ENCODE data around the gene ADSS2. TPM values are rescaled to one million over a fixed set of nuclear protein-coding genes. Genes with fewer than 3 reads are reported as not detected.
"Not testable (repeated sequence)": the region's sequence is repeated elsewhere in the genome, so short reads cannot be mapped to it uniquely, and the experiment has no call there.

The ADSS2 gene
- total and polyA plus RNA-seq, 3 experiments from 2014 or later: 34.3 to 67.9 (median 64.6) TPM

DNA sequence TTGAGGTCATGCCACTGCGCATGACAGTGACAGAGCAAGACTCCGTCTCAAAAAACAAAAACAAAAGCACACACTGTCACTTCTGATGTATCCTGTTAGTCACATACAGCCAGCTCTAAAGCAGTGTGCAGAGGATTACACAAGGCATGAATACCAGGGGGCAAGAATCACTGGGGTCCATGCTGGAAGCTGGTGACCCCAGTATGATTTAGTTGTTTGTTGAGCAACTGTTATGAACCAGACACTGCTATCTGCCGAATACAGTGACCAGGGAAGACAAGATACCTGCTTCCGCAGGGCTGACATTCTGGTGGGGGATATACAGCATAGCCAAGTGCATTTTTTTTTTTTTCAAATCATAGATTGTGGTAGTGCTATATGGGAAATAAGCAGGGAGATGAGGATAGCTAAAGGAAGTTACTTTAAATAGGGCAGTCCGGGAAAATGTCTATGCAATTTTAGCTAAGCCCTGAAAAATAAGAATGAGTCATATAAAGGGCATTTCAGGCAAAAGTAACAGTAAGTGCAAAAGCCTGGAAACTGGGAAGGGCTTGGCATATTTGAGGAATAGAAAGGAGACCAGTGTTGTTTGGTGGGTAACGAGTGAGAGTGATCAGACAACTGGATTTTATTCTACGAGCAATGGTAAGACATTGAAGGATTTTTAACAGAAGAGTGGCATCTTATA lies 69.7 kb downstream of the ADSS2 start:
- Histone ChIP-seq H3K4me3 (ENCODE audit: low read length) (no peak overlapping the region), H3K27ac (ENCODE audit: low read depth, low read length) (no peak overlapping the region), H3K36me3 (ENCODE audit: insufficient read depth, low read length) (no peaks in the 10 kb centered on the region), H3K4me1 (ENCODE audit: insufficient read depth, low read length) (no peaks in the 10 kb centered on the region), H3K27me3 (ENCODE audit: insufficient read depth, low read length, poor library complexity, severe bottlenecking) (no peaks in the 10 kb centered on the region), H3K9me3 (ENCODE audit: low read length) (no peaks in the 10 kb centered on the region)
- Mint-ChIP-seq H3K27ac (peak overlapping the region in 2 of 8 donors; percentile 7 to 43), H3K36me3 (peaks cover 0 to 8% (median 4%) of the 10 kb centered on the region in 3 donors), H3K9me3 (no peaks in the 10 kb centered on the region), H3K4me1 (no peaks in the 10 kb centered on the region), H3K4me3 (no peak overlapping the region), H3K27me3 (peaks cover 0 to 4% of the 10 kb centered on the region in 2 donors)
- no peak for DNase-seq
- CTCF ChIA-PET: no interaction called here
- POLR2A ChIA-PET: no interaction called here

DNA sequence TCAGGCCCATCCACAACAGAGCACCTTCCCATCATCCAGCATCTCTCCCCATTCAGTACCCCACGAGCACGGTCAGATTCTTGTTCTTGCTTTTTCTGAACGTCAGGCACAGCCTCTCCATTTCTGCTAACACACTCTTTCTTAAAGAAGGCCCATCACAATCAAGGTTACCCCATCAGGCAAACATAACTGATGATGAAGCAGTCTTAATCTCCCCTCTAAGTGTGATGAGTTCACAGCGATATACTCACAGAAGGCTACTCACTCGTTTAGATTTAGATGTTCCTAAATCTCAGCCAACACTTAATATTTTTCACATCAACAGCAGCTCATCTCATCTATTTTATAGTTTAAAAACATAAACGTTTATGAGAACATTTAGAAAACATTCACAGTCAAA lies 75.6 kb downstream of the ADSS2 start:
- ChIA-PET CTCF (no interaction called here), POLR2A (no interaction called here)
- Histone ChIP-seq H3K27me3 (ENCODE audit: insufficient read depth, low read length, poor library complexity, severe bottlenecking) (no peaks in the 10 kb centered on the region), H3K9me3 (ENCODE audit: low read length) (no peaks in the 10 kb centered on the region), H3K36me3 (ENCODE audit: insufficient read depth, low read length) (no peaks in the 10 kb centered on the region), H3K4me3 (ENCODE audit: low read length) (no peak overlapping the region), H3K27ac (ENCODE audit: low read depth, low read length) (no peak overlapping the region), H3K4me1 (ENCODE audit: insufficient read depth, low read length) (no peaks in the 10 kb centered on the region)
- DNase-seq: no peak
- H3K4me1 Mint-ChIP-seq: peaks cover 0 to 5% (median 0%) of the 10 kb centered on the region in 3 donors
- no peaks in the 10 kb centered on the region for H3K36me3 Mint-ChIP-seq
- H3K27ac Mint-ChIP-seq: peak overlapping the region in 1 of 8 donors; percentile 25
- H3K4me3 Mint-ChIP-seq: no peak overlapping the region
- peaks cover 0 to 4% of the 10 kb centered on the region in 2 donors for H3K27me3 Mint-ChIP-seq
- H3K9me3 Mint-ChIP-seq: no peaks in the 10 kb centered on the region

DNA sequence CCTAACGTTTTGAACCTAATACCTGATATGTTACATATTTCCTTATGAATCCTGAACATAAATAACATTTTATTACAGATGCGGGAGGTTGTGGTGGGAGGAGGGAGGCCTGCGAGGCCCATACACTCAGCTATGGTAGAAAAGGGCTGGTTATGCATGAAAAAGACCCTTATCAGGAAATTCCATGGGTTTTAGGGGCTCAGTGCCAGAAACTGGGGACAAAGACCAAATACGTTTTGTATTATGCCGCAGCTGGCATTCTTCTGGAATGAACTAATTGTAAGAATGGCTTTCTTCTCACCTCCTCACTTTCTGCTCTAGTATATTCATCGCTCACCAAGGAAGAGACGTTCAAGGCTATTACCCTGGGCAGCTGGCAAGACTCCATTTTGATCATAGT lies 76.7 kb downstream of the ADSS2 start:
- DNase-seq: no peak

DNA sequence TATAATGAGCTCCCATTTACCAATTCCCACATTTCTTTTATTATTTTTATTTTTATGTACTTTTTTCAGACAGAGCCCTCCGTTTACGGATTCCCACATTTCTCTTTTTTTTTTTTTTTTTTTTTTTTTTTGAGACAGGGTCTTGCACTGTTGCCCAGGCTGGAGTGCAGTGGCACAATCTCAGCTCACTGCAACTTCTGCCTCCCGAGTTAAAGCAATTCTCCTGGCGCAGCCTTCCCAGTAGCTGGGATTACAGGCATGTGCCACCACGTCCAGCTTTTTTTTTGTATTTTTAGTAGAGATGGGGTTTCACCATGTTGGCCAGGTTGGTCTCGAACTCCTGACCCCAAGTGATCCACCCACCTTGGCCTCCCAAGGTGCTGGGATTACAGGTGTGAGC lies 77.2 kb downstream of the ADSS2 start:
- CTCF ChIA-PET: interaction anchor here (1.3 kb wide), 1 partner anchor 29 kb away, joined by 3 read pairs; no protein-coding TSS in a partner anchor
- H3K4me3 ChIP-seq (ENCODE audit: low read length); H3K36me3 ChIP-seq (ENCODE audit: insufficient read depth, low read length); H3K4me1 Mint-ChIP-seq; H3K27ac ChIP-seq (ENCODE audit: low read depth, low read length); H3K4me1 ChIP-seq (ENCODE audit: insufficient read depth, low read length); H3K9me3 ChIP-seq (ENCODE audit: low read length); H3K27ac Mint-ChIP-seq; H3K27me3 Mint-ChIP-seq; H3K9me3 Mint-ChIP-seq; H3K4me3 Mint-ChIP-seq; POLR2A ChIA-PET; DNase-seq; H3K27me3 ChIP-seq (ENCODE audit: insufficient read depth, low read length, poor library complexity, severe bottlenecking); H3K36me3 Mint-ChIP-seq: not testable (repeated sequence)

More for the DNA sequence above, 76.7 kb downstream of the ADSS2 start:
- H3K9me3 ChIP-seq (ENCODE audit: low read length): no peaks in the 10 kb centered on the region
- no peaks in the 10 kb centered on the region for H3K4me1 ChIP-seq (ENCODE audit: insufficient read depth, low read length)
- H3K27me3 ChIP-seq (ENCODE audit: insufficient read depth, low read length, poor library complexity, severe bottlenecking): no peaks in the 10 kb centered on the region
- H3K36me3 ChIP-seq (ENCODE audit: insufficient read depth, low read length): no peaks in the 10 kb centered on the region
- Mint-ChIP-seq H3K9me3 (no peaks in the 10 kb centered on the region), H3K27ac (peak overlapping the region in 1 of 8 donors; percentile 43), H3K4me3 (no peak overlapping the region), H3K36me3 (no peaks in the 10 kb centered on the region), H3K4me1 (peaks cover 0 to 5% (median 0%) of the 10 kb centered on the region in 3 donors), H3K27me3 (peaks cover 0 to 2% of the 10 kb centered on the region in 2 donors)
- ChIA-PET POLR2A (no interaction called here), CTCF (interaction anchor here (1.3 kb wide), 1 partner anchor 29 kb away, joined by 3 read pairs; no protein-coding TSS in a partner anchor)
- H3K27ac ChIP-seq (ENCODE audit: low read depth, low read length): no peak overlapping the region
- H3K4me3 ChIP-seq (ENCODE audit: low read length): no peak overlapping the region

DNA sequence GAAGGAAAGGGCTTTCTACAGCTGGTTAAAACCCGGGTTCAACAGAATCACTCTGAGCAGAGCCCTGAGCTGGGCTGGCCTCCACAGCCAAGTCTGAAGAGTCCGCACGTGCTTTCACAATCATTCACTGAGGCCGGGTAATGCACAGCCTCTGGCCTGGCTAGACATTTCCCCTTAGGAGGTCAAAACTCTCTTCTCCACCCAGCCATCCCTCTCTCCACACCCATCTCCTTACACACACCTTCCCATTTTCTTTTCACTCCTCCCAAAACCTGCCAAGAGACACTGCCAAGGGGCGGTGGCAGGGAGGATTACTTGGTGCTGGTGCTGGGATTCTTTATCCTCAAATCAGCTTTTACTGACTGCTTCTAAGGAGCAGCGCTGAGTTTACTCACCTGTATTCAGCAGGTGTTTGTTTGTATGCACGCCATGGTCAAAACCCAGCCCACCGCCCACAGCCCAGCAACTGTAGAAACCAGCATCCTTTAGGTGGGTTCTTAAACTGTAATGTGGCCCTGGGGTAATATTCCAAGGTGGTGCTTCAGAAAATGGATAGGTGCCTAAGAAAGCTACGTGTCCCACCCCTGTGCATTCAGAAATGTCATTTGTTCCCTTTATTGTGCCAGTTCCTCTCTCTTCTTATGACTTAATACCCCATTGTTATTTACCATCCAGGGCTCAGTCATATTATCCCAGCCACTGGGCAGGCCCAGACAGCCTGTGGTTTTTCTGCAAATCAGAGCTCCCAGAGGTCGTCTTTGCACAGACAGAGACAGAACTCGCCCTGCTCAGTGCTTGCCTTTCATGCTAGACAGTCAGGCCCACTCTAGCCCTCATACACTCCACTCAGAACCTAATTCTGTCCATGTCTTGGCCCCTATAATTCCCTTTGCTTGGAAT lies 80.2 kb downstream of the ADSS2 start:
- no peak overlapping the region for H3K4me3 Mint-ChIP-seq
- Histone ChIP-seq H3K4me3 (ENCODE audit: low read length) (no peak overlapping the region), H3K27me3 (ENCODE audit: insufficient read depth, low read length, poor library complexity, severe bottlenecking) (no peaks in the 10 kb centered on the region), H3K27ac (ENCODE audit: low read depth, low read length) (no peak overlapping the region), H3K9me3 (ENCODE audit: low read length) (no peaks in the 10 kb centered on the region), H3K4me1 (ENCODE audit: insufficient read depth, low read length) (no peaks in the 10 kb centered on the region), H3K36me3 (ENCODE audit: insufficient read depth, low read length) (no peaks in the 10 kb centered on the region)
- no peaks in the 10 kb centered on the region for H3K9me3 Mint-ChIP-seq
- POLR2A ChIA-PET: no interaction called here
- H3K27me3 Mint-ChIP-seq: no peaks in the 10 kb centered on the region
- peaks cover 0 to 5% (median 0%) of the 10 kb centered on the region in 3 donors for H3K4me1 Mint-ChIP-seq
- DNase-seq: no peak
- CTCF ChIA-PET: no interaction called here
- no peak overlapping the region for H3K27ac Mint-ChIP-seq
- no peaks in the 10 kb centered on the region for H3K36me3 Mint-ChIP-seq

DNA sequence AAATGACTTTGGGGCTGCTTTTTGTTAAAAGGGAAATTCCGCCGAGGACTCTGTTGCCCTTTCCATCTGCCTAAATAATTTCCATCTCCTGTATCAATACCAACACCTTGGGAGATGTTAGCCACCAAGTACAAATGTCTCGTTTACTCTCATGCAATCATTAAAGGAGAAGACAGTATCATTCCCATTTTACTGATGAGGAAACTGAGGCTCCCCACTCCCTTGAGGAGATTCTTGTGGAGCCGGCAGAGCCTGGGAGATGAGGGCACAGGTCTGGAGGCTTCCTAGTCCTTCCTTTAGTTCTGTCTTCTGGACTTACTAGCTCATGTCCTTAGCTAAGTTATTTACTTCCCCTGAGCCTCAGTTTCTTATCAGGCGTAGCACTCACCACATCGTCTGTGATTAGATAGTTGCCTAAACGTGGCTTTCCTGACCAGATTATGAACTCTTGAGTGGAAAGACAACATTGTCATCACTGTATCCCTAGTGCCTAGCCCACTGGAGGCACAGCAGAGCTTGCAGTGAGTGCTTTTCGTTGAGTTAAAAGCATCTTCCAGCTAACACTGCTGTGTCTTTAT lies 81.6 kb downstream of the ADSS2 start:
- POLR2A ChIA-PET: no interaction called here
- no peak overlapping the region for H3K27ac Mint-ChIP-seq

DNA sequence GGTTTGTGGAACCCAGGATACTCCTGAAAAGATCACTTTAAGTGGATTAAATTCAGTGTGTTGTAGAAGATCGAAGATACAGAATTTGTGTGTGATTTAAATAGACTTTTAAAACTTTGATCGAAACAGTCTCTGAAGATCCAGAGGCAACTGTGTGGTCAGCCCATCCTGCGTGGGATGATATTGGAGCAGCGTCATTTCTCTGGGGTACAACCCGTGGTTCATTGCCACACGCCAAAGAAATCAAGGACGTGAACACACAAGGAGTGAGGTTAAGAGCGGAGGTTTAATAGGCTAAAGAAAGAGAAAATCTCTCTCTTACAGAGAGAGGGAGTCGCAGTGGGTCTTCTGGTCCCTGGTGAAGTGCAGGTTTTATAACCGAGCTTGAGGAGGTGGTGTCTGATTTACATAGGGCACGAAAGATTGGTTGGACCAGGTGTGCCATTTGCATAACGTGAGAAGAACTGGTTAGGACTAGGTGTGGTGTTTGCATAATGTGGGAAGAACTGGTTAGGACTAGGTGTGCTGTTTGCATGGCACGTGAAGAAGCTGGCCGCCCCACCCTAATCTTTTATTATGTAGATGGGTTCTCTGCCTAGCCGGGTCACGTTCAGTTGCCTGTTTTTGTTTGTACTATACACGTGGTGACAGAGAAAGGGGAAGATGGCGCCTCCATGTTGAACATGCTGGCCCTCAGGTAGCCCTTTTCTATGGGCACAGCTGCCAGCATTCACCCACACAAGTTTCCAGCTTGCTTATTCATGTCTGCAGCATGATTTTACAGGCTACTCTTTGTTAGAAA lies 82.3 kb downstream of the ADSS2 start:
- ChIA-PET CTCF (interaction anchor here (1.1 kb wide), 1 partner anchor 18 kb away, joined by 3 read pairs; no protein-coding TSS in a partner anchor), POLR2A (no interaction called here)
- H3K4me3 ChIP-seq (ENCODE audit: low read length): no peak overlapping the region
- no peaks in the 10 kb centered on the region for H3K36me3 ChIP-seq (ENCODE audit: insufficient read depth, low read length)
- H3K4me3 Mint-ChIP-seq: no peak overlapping the region
- H3K27ac ChIP-seq (ENCODE audit: low read depth, low read length): no peak overlapping the region
- H3K4me1 ChIP-seq (ENCODE audit: insufficient read depth, low read length): no peaks in the 10 kb centered on the region
- H3K4me1 Mint-ChIP-seq: peaks cover 0 to 5% (median 0%) of the 10 kb centered on the region in 3 donors
- H3K27me3 ChIP-seq (ENCODE audit: insufficient read depth, low read length, poor library complexity, severe bottlenecking): no peaks in the 10 kb centered on the region
- H3K9me3 Mint-ChIP-seq: peaks cover 0 to 4% (median 1%) of the 10 kb centered on the region in 5 donors
- peak overlapping the region in 1 of 8 donors; percentile 16 for H3K27ac Mint-ChIP-seq
- peaks cover 0 to 1% of the 10 kb centered on the region in 2 donors for H3K27me3 Mint-ChIP-seq
- H3K9me3 ChIP-seq (ENCODE audit: low read length): no peaks in the 10 kb centered on the region
- no peaks in the 10 kb centered on the region for H3K36me3 Mint-ChIP-seq
- DNase-seq: no peak

More for the DNA sequence above, 81.6 kb downstream of the ADSS2 start:
- H3K36me3 Mint-ChIP-seq: no peaks in the 10 kb centered on the region
- no peaks in the 10 kb centered on the region for H3K36me3 ChIP-seq (ENCODE audit: insufficient read depth, low read length)
- no peaks in the 10 kb centered on the region for H3K9me3 ChIP-seq (ENCODE audit: low read length)
- DNase-seq: no peak
- H3K4me3 Mint-ChIP-seq: no peak overlapping the region
- H3K27me3 Mint-ChIP-seq: peaks cover 0 to 1% of the 10 kb centered on the region in 2 donors
- no peaks in the 10 kb centered on the region for H3K4me1 ChIP-seq (ENCODE audit: insufficient read depth, low read length)
- H3K27me3 ChIP-seq (ENCODE audit: insufficient read depth, low read length, poor library complexity, severe bottlenecking): no peaks in the 10 kb centered on the region
- no peak overlapping the region for H3K4me3 ChIP-seq (ENCODE audit: low read length)
- no peak overlapping the region for H3K27ac ChIP-seq (ENCODE audit: low read depth, low read length)
- H3K9me3 Mint-ChIP-seq: peaks cover 0 to 2% (median 0%) of the 10 kb centered on the region in 5 donors
- CTCF ChIA-PET: interaction anchor here (1.1 kb wide), 1 partner anchor 17 kb away, joined by 3 read pairs; no protein-coding TSS in a partner anchor
- peaks cover 0 to 5% (median 0%) of the 10 kb centered on the region in 3 donors for H3K4me1 Mint-ChIP-seq

Data from CD8-positive, alpha-beta memory T cell (primary cell).